HG02970 (cell line): ENCODE measurements around the gene TMA7.

Experiments
- ATAC-seq: cut with Tn5 transposase; IDR thresholded peaks from one replicate; pipeline ENCODE4 v1.9.1; 2021; ENCODE audit warnings: mild to moderate bottlenecking, moderate library complexity, moderate number of reproducible peaks; ENCODE audit not compliant: unreplicated experiment, low FRiP score

TMA7 gene

DNA sequence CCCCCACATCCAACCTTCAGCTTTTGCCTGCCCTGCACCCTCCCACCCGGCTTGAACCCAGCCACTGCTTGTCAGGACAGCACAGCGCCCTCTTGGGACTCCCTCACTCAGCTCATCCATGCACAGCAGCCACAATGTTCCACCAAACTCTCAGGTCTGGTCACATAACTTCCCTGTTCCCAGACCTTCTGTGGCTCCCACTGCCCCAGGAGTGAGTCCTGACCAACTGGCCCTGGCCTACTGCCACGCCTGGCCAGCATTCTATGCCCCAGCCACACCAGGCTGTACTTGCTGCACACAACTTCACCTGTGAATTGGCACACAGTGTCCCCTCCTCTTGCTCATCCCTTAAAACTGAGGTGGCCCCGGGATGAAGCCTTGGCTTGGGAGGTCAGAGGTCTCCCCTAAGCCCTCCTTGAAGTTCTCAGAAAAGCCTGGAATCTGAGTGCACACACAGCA, 31.2 kb upstream of the TMA7 start:
- no peak for ATAC-seq

GRCh38 chr3:48409291-48410201, 30.5 kb upstream of the TMA7 start:
- no peak for ATAC-seq

- ATAC-seq = no peak
Observed at GRCh38 chr3:48410205-48411040, 29.6 kb upstream of the TMA7 start.

GRCh38 chr3:48411041-48411588, 28.9 kb upstream of the TMA7 start:
- no peak for ATAC-seq

DNA sequence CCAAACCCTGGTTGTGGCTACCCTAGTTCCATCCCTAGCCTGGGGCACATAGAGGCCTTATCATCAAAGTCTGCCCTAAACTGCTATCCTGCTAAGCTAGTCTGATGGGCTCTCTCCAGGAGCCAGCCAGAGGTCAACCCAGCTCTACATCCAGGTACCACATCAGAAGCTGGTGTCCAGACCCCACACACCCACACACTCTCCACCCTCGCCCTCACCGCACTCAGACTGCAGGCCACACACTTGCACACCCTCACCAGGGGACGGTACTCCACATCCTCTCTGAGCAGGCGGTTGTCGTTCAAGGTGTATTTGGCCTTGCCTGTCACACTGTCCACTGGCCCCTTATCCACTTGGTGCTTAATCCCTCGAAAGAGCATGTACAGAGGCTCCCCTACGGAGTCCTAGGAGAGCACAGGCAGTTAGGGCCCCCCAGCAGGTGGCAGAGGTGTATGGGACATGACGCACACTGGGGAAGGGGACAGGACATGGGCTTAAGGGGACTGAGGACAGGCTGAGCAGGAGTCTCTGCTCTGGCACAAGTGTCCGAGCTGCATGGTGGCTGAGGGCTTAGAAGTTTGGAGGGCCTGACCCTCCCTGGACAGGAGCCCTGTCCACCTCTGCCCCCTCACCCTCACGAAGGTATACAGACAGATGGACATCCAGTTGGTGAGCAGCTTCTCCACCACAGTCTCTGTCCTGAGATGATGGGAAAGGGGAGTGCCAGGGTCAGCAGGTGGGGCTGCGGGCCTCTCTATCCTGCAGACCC, 28.3 kb upstream of the TMA7 start:
- no peak for ATAC-seq

GRCh38 chr3:48412375-48413001, 27.6 kb upstream of the TMA7 start:
- ATAC-seq = no peak

DNA sequence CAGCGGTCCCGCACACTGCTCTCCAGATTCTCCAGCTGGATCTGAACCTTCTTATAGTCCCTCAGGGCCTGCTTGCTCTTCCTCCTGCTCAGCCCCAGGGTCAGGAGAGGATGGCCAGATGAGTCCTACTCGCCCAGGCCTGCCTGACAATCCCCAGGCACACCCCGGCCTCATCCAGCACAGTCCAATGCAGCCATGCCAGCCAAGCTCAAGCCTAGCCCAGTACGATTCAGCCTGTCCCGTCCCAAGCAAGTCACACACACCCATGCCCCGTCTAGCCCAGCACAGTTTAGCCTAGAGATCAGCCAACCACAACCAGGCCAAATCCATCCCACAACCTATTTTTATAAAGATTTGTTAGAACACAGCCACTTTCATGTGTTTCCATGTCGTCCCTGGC, 27.0 kb upstream of the TMA7 start:
- no peak for ATAC-seq

GRCh38 chr3:48413611-48414010, 26.4 kb upstream of the TMA7 start:
- no peak for ATAC-seq

DNA sequence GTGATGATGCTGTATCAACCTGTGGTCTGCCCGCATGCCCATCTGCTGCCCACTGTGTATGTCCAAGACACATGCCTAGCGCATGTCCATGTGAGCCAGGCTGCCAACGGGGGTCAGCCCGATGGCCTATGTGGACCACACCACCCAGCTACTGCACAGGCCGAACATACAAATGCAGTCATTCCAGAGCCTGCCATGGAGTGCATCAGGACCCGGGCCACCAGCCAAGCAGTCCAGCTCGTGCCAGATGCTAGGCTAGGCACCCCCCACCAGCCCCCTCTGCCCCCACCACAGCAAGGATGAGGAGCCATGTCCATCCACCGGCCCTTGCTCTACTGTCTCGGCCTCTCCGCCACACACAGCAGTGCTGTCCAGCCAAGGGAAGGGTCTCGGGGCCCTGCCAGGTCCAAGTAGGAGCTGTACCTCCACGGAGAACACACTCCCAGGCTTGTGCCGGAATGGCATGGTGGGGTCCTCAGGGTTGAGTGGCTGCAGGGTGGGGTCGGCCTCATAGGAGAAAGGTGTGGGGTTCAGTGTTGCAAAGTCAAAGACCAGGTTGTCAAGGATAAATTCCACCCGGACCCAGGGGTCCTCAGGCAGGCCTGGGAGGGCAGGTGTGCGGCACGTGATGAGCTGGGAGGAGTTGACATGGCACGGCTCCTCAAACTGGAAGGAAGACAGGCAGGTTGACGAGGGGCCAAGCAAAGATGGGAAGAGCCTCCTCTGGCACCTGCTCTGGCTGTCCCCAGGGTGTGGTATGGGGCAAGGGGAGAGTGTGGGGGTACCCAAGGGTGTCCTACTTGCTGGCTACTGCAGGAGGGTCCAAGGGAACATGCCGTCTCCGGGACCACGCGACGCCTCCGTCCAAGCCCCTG, 25.4 kb upstream of the TMA7 start:
- ATAC-seq = no peak

GRCh38 chr3:48415251-48415953, 24.7 kb upstream of the TMA7 start:
- no peak for ATAC-seq

DNA sequence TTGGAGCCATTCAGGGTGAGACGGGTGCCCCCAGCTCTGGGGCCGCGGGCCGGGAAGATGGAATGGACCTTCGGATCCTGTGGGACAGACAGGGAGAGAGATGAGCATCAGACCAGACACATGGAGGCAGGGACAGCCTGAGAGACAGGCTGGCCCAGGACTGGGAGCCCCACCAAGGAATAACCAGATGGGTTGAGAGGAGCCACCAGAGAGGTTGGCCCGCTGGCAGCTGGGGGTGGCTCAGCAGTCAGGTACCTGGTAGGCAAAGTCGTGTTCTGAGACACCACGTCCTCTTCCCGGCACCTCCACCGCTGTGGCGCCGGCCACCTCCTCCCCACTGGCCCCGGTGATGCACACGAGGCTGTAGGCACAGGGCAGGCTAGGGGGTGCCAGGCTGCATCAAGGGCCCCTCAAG, 24.0 kb upstream of the TMA7 start:
- ATAC-seq = no peak

GRCh38 chr3:48416546-48416945, 23.5 kb upstream of the TMA7 start:
- no peak for ATAC-seq

GRCh38 chr3:48417529-48418108, 22.4 kb upstream of the TMA7 start:
- no peak for ATAC-seq

- ATAC-seq = no peak
Observed at GRCh38 chr3:48418140-48418539, 21.9 kb upstream of the TMA7 start.

- no peak for ATAC-seq
Observed at GRCh38 chr3:48418651-48419050, 21.4 kb upstream of the TMA7 start.

GRCh38 chr3:48419149-48419548, 20.9 kb upstream of the TMA7 start:
- no peak for ATAC-seq

DNA sequence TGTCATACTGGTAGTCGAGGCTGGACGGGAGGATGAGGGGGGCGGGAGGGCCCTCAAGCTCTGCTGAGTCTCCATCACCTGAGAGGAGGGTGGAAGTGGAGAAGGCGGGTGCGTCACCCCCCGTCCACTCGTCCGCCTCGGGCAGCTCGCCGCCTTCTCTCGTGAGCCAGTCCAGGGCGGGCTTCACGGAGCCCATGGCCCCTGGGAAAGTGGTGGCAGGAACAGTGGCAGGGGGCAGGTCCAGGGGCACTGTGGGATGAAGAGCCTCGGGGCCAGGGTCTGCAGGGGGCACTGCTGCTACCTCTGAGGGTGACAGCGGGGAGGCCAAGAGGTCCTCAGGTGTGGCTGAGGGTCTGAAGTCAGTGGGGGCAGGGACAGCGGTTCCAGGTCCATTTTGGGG, 20.5 kb upstream of the TMA7 start:
- ATAC-seq = no peak

- no peak for ATAC-seq
Observed at GRCh38 chr3:48420561-48420960, 19.5 kb upstream of the TMA7 start.
